ENCODE data around the gene MOB3A.
"Not testable (repeated sequence)": the region's sequence is repeated elsewhere in the genome, so short reads cannot be mapped to it uniquely, and the experiment has no call there.

Gene MOB3A

DNA sequence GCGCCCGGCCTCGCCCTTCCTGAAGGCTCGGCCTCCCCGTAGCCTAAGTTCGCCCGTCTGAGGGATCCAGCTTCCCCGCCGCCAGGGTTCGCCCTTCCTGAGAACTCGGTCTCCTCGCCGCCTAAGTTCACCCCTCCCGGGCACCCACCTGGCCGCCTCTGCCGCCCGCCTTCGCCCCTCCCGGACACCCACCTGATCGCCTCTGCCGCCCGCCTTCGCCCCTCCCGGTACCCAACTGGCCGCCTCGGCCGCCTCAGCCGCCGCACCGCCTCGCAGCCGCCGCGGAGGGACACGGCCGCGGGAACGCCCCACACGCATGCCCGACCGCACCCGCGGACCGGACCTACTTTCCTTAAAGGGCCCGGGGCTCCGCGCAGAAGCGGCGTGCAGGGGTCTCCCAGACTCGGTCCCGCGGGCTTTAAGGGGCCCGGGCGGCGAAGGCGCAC lies at the start of gene MOB3A:
Gene MOB3A, minus strand, starts transcription at position 293 of the 446 bp plus-strand sequence. CDS start 17,766 bp downstream, outside the sequence.
- DNase-seq (ENCODE audit: low spot score) = peak; percentile 77

DNA sequence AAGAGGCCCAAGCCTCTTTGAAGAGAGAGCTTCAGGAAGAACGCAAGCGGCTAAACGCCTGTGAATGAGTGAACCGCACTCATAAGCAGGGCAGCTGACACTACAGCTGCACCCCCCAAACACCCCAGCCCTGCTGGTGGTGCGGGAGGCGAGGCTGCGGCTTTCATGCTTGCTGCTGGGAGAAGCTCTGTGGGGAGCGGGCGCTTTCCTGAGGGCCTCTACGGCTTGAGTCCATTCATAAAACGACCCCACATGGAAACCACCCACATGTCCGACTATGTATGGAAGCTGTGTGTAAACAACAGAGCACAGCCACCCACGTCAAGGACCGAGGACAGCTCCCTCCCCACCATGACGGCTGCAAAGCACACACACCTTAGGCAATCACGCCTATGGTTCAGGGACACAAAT lies 49.7 kb upstream of the MOB3A start:
- no peak for DNase-seq (ENCODE audit: low spot score)

DNA sequence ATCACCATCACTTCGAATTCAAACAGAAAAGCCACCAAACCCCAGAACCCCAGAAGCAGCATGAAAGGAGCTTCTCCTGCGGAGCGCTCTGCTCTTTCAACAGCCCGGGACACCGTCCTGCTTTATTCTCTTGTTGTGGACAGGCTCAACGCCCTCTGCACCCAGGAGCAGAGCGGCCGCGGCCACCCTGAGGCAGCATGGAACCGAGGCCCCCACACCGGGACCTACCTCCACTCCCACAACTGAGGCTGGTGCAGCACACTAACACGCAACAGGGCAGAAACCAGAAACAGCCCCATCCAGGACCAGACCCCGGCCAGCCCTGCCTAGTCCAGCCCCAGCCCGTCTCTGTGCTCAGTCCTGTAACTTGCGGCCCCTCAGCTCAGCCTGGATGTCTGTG lies 48.1 kb upstream of the MOB3A start:
- DNase-seq (ENCODE audit: low spot score) = no peak

DNA sequence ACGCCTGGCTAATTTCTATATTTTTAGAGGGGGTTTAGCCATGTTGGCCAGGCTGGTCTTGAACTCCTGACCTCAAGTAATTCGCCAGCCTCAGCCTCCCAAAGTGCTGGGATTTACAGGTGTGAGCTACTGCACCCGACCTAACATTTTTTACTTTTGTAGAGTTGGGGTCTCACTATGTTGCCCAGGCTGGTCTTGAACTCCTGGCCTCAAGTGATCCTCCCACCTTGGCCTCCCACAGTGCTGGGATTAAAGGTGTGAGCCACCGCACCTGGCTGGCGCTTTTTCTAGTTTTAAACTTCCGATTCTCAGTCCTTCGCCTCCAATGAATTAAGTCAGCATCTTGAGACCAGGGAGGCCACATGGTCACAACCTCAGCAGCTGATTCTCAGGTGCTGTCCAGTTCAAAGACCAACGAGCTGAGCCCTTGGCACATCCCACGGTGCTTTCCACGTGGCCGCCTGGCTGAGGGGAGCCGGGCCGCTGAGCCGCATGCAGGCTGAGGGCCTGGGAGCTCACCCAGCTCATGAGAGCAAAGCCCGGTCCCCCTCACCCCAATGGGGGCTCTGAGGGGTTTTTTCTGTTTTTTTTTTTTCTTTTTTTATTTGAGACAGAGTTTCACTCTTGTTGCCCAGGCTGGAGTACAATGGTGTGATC lies 46.2 kb upstream of the MOB3A start:
- no peak for DNase-seq (ENCODE audit: low spot score)

DNA sequence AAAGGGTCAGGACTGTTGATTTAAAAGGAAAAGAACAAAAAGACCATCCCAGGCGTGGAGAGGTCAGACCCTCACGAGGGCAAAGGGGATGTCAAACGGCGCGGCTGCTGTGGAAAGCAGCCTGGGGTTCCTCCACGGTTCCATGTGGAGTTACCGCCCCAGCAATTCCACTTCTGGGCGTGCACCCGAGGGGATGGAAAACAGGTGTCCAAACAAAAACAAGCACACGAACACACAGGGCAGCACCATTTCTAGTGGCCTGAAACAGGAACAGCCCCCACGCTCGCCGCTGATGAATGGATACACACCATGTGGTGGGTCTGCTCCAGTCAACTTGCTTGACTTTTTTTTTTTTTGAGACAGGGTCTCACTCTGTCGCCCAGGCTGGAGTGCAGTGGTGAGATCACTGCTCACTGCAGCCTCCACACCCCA lies 44.0 kb upstream of the MOB3A start:
- no peak for DNase-seq (ENCODE audit: low spot score)

DNA sequence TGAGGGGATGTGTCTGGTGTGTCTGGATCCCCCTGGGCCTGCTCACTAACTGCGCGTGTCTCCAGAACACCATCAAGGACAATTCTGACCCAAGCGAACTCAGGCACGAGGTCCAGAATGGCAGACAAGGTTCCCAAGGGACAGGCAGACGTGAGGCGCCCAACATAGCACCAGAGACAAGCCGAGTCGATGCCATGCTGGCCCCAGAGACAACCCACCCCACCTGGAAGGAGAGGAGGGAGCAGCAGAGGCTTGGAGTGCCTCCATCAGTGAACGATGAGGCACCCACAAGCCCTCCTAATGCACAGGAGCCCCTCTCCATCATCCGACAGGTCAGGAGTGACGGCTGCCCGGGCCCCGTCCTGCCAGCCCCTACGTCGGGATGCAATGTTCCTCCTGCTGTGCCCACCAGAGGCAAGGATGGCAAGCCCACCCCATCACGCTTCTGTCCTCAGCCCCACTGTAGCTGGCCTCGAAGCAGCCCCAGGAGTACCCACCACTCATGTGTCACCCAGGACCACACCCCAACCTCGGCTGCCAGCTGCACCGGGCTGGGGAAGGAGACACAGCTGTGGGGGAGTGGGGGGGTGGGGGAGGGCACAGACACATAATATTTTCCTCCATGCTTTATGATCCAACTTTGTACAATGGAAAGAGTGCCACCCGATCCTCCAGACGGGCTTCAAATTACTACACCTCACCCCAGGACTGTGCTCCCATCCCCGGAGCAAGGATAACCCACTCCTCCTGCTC lies 43.4 kb upstream of the MOB3A start:
- no peak for DNase-seq (ENCODE audit: low spot score)

DNA sequence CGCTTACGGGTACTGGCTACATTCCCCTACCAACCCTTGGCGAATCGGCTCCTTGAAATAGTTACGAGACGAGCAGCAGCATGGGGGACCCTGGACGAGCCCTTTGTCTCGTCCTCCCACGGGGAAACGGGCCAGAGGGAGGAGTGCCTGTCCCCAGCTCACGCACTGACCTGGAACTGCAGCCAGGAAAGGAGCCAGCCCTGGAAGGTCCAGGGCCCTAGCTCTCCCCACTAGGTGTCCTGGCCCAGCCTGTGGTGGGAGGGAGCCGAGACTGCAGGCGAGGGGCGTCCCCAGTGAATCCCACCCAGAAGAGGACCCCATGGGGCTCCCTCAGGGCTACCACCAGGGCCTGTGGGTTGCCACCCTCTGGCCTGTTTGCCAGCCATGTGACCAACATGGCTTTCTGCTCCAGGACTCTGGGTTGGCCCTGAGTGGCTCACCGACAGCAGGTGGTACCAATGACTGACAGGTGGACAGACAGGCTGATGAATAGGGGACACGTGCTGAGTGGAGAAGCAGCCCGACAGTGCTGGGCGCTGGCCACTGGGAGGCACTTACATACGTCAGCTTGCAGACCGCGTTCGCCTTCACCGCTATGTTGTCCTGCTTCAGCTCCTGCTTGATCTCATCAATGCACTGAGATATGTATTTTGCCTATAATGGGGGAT lies 42.1 kb upstream of the MOB3A start:
- DNase-seq (ENCODE audit: low spot score) = no peak

DNA sequence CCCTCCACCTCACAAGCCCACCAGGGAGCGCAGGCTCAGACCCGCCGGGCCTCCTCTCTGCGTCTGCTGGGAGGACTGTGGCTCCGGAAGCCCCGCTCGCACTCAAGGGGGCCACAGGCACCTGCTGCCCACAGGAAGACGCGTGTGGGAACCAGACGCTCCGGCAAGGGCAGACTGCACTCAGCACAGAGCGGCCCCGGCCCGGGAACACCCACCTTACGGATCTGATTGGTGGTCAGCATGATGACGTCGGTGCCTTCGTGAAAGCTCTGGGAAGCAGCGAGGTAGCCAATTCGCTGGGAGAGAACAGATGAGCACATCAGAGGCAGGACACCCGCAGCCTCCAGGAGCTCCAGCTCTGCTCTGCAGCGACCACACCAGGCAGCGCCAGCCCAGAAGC lies 40.7 kb upstream of the MOB3A start:
- no peak for DNase-seq (ENCODE audit: low spot score)

DNA sequence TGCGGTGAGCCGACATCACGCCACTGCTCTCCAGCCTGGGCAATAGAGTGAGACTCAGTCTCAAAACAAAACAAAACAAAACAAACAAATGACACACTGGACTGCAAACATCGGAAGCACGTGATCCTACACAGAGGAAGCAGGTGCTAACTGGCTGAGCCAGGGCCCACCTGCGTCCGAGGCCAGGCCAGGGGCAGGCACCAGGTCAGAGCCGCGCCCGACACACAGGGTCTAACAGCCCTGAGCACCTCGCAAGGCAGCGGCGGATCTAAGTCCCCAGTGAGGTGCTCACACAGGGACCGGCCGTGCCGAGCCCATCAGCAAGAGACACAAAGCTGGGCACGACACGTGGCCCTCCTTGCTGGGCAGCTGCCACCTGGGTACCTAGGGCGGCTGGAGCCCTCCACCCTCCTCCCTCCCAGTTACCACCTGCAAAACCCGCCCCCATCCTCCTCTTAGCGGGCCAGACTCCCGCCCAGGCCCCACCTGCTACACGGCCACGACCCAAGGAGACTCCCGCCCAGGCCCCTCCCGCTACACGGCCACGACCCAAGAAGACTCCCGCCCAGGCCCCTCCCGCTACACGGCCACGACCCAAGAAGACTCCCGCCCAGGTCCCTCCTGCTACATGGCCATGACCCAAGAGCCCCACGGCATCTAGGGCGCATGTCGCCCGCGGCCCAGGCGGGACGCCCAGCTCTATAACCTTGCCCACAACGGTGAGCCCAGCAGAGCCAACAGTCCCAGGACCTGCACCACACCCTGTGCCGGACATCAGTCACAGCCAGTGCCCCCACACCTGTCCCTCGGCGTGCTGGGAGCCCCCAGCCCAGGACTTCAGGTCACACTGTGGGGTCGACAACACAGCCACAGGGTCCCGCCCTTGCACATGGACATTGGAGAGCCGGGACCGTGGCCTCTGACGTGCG lies 39.6 kb upstream of the MOB3A start:
- no peak for DNase-seq (ENCODE audit: low spot score)

DNA sequence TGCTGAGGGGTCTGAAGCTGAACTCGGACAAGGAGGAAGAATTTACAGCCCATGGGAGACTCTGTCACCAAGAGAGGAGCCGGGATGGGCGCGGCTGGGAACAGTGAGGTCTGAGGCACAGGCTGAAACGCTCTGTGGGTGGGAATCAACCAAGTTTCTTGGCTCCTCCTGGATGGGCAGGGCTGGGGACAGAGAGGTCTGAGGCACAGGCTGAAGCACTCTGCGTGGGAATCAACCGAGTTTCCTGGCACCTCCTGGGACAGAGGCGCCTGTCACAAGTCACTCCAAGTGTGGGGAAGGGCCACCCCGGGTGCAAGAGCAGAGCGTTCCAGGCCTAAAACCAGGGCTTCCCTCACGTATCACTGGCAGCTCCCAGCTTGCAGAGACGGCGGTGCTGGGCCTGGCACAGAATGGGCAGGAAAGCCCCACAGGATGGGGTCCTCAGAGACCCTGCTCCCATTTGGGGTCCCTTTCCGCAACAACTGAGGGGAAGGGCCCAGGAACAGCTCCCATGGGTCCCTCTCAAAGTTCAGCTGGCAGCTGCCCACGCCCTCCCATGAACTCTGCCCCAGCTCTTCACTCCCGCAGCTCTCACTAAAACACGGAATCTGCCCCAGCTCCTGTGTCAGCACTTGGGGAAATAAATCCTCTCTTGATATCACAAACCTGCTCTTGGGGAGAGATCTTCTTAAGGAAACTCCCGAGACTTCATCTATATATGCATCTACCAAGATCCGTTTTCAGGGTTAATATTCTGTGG lies 36.8 kb upstream of the MOB3A start:
- DNase-seq (ENCODE audit: low spot score) = no peak

DNA sequence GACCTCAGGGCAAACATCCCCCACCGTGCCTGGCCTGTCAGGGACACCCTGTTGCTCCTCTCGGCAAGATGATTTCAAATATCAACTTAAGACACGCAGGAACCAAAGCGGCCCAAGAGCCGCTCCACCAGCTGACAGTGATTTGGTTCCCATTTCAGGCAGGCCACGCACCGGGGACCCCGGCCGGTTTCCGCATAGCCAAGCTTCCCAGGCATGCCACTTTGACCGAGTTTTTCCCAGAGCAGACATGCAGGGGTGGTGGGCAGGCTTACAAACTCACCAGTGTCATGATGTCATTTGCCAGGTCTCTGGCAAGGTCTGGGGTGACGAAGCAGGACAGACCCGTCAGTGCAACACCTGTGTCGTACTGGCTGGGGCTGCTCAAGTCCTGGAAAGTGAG lies 36.1 kb upstream of the MOB3A start:
- DNase-seq (ENCODE audit: low spot score) = no peak

DNA sequence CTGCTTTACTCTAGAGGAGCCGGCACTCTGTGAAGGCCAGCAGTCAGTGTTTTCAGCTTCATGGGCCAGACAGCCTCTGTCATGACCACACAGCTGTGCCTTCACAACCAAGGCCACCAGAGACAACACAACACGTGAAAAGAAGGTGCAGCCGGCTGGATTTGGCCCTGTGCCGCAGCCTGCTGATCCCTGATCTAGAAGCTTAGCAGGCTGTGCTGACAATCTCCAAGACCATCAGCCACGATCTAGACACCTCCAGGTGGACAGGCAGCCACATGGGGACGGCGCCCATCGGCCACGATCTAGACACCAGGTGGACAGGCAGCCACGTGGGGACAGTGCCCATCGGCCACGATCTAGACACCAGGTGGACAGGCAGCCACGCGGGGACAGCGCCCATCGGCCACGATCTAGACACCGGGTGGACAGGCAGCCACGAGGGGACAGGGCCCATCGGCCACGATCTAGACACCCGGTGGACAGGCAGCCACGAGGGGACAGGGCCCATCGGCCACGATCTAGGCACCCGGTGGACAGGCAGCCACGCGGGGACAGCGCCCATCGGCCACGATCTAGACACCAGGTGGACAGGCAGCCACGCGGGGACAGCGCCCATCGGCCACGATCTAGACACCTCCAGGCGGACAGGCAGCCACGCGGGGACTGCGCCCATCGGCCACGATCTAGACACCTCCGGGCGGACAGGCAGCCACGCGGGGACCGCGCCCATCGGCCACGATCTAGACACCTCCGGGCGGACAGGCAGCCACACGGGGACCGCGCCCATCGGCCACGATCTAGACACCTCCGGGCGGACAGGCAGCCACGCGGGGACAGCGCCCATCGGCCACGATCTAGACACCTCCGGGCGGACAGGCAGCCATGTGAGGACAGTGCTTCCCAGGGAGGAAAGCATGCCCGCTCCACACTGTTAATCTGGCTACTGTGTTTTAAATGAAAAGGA lies 35.2 kb upstream of the MOB3A start:
- not testable (repeated sequence) for DNase-seq (ENCODE audit: low spot score)

DNA sequence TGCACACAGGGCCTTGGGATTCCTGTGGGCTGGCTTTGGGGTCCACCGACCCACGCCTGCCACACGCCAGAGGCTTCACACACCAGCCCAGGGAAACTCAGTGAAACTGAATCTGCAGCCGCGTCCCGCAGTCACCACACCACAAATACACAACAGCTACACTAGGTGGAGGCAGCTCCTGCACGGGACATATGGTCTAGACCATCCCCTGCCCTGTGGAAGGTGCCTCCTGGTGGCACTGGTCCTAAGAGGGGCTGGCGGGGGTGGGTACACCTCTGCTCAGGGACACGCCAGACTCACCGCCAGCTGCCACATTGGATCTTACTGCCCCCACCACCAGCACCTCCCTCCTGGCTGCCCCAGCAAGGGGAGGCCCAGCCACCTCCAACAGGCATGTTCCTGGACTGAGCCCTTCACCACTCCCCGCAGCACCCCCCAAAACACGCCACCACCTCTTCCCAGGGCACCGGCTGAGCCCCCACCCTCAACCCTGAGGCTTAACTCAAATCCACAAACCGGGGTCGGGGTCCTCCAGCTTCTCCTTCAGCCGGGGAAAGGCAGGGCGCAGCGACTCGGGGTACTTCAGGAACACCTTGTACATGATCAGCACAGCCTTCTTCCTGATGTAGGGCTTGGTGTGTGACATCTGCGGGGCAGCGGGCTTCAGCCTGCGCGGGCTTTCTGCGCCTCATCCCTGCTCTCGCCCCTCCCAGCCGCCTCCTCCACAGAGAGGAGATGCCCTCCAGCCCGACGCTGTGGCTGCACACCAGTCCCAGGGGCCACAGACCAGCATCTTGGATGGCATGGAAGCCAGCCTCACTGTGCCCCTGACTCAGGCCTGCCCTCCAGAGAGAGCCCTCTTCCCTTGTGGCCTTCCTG lies 34.0 kb upstream of the MOB3A start:
- DNase-seq (ENCODE audit: low spot score) = no peak

DNA sequence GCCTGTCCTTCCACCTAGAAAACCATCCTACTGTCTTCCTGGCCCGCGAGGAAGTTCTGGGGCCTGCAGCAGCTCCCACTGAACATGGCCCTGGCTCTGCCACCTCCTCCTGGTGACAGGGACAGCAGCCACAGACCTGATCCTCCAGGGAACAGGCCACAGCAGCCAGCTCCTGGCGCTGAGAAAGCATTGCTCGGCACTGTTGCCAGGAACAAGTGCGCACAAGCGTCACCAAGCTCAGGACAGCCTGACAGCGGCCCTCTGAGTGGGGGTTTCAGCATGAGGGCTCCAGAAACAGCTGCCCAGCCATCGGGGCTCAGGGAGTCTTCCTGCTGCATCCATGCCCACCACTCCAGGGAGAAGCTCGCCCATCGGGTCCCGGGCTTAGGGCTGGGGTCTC lies 33.4 kb upstream of the MOB3A start:
- DNase-seq (ENCODE audit: low spot score) = no peak

DNA sequence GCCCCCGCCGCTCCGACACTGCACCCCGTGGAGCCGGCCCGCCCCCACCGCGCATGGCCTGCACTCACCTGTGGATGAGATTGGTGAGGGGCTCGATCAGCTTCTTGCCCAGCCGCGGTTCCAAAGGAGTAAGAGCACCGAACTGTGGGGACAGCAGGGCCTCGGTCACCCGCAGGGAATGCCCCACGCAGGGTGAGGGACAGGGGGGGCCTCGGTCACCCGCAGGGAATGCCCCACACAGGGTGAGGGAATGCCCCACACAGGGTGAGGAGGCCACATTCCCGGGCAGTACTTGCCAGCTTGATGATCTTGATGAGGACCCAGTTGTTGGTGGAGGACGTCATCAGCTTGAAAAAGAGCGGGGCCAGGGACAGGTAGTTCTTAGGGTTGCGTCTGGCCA lies 32.9 kb upstream of the MOB3A start:
- no peak for DNase-seq (ENCODE audit: low spot score)

DNA sequence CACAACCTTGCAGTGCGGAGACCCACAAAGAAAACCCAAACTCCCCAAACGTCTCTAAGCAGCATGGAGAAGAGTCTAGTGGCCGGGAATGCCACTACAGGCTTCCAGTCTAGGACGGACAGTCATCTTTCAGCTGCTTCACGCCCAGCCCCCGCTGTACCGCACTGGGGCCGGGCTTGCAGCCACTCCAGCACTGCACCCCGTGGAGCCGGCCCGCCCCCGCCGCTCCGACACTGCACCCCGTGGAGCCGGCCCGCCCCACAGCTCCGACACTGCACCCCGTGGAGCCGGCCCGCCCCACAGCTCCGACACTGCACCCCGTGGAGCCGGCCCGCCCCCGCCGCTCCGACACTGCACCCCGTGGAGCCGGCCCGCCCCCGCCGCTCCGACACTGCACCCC lies 32.1 kb upstream of the MOB3A start:
- DNase-seq (ENCODE audit: low spot score) = not testable (repeated sequence)

DNA sequence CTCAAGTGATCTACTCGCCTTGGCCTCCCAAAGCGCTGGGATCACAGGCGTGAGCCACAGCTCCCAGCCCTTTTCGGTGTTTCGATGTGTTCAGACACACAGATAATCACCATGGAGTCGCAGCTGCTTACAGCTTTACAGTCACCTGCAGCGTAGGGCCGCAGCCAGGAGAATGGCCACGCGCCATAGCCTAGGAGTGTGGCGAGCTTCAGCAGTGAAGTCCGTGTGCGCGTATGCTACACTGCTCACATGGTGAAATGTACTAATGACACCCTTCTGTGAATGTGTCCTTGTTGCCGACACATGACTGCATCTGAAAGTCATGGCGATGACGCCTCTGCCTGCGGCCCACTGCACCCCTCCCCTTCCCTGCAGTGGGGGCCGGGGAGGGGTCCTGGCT lies 31.6 kb upstream of the MOB3A start:
- DNase-seq (ENCODE audit: low spot score) = no peak

DNA sequence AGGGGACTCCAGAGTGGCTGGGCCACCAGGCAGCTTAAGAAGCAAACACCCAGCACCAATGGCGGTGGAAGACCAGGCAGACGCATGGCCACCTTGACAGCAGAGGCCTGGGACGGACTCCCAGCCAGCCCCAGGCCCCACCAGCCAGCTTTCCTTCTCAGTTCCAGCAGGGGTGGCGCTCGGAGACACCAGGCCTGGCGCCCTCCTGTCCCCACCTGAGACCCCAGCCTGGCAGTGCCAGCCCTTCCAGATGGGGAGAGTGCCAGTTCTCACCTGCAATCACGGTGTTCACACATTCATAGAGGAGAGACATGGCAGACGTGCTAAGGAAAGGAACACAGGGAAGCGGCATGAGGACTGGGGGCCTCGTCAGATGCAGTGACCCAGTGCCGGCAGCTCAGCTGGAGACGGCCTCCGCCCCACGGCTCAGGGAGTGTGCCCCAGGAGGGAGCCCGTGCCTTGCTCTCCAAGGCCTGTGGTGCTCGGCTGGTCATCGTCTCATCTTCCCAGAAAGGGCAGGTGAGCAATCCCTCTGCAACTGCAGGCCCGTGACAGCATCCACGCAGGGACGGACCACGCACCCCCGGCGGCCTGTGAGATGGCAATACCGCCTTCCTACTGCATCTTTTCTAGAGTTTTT lies 30.9 kb upstream of the MOB3A start:
- DNase-seq (ENCODE audit: low spot score) = no peak
